ENCODE results near the gene SBNO1.

SBNO1 gene

DNA sequence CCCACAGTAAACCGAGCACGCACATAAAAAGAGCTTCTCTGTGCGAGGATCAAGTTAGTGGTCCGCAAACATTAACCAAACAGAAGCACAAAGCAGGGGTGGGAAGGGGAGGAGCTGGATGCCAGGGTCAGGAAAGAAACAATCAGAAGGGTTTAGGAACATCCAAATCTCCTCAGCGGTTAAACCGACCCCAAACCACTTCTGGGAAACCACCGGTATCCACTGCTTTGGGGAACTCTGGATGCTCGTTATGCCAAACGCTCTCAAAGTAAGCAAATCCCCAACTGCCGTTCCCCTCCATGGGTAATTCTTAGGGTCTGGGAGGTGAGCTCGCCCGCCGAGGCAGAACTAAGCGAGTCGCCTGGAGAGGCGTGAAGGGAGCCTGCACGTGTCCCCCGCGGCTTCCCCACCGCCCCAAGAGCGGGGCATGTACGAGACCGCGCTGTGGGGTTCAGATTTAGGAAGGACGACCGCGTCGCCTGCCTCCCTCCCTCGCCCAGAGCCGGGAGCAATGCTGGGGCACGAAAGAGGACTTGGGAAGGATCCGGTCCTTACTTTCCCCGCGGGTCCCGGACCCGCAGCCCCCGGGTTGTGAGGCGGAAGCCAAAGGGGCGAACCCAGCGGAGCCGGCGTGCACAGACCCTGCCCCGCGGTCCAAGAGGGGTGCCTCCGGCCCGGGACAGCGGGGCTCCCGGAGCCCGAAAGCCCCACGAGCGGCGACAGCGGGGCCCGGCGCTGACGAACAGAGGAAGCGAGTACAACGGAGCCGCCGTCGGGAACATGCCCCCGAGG, 711 bp downstream of the SBNO1 start:
- TF ChIP-seq GATA3 (IDR thresholded peaks at IDR 0.05; ENCODE audit: low read depth, low read length) (no peak), GATA2 (IDR thresholded peaks at IDR 0.05; ENCODE audit: low read depth, low read length) (no peak)

DNA sequence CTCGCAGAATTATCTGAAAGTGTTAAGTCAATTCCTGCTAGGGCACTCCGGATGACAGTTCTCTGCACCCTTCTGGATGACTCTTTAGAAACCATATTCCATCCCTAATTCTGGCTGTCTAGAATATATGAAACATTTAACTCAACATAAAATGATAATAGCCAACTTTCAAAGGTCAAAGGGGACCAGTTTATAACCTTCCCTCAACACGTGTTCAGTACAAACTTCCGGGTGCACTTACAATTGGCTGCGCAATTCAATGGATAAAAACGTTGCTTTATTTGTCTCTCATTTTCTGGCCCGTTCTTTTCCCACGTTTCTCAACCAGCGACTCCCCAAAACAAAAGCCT, 1.3 kb downstream of the SBNO1 start:
- TF ChIP-seq GATA3 (IDR thresholded peaks at IDR 0.05; ENCODE audit: low read depth, low read length) (no peak), GATA2 (IDR thresholded peaks at IDR 0.05; ENCODE audit: low read depth, low read length) (no peak)

DNA sequence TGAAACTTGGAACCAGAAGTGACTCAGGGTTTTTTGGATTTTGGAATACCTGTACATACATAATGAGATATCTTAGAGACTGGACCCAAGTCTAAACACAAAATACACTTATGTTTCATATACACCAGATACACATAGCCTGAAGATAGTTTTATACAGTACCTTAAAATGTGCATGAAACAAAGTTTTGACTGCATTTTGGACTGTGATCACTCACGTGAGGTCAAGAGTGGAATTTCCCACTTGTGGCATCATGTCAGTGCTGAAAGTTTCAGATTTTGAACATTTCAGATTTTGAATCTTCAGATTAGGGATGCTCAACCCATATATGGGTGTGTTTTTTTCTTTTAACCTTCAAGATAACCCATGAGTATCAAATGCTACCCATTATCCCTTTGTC, 6.6 kb downstream of the SBNO1 start:
- TF ChIP-seq GATA3 (IDR thresholded peaks at IDR 0.05; ENCODE audit: low read depth, low read length) (no peak), GATA2 (IDR thresholded peaks at IDR 0.05; ENCODE audit: low read depth, low read length) (no peak)

DNA sequence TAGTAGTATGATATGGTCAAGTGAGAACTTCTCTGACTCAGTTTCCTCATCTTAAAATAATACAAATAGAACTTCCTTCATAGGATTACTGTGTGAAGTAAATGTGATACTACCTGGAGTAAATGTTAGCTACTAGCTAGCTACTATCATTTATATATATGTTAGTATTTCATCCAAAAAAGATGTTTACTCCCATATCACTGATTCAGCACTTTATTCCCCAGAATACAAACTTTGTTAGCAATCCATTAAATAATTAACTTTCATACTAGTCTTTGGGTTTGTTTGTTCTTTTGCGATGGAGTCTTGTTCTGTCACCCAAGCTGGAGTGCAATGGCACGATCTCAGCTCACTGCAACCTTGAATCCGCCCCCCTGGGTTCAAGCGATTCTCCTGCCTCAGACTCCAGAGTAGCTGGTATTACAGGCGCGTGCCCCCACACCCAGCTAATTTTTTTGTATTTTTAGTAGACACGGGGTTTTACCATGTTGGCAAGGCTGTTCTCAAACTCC, 8.4 kb downstream of the SBNO1 start:
- no peak for TF ChIP-seq GATA2 (IDR thresholded peaks at IDR 0.05; ENCODE audit: low read depth, low read length)
- TF ChIP-seq GATA3 (IDR thresholded peaks at IDR 0.05; ENCODE audit: low read depth, low read length): no peak

DNA sequence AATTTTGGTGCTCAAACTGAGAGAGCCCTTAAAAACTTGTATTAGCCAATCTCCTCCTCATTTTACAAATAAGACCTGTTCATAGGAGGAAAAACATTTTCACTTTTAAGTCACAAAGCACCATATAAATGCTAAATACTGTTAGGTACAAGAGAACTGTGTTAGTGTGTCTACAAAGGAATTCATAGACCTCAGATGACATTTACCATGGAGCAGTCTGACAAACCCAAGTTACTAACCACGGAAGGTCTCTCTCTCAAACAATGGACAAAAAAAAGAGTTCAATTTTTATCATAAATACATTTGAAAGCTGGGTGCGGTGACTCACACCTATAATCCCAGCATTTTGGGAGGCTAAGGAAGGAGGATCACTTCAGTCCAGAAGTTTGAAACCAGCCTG, 10.0 kb downstream of the SBNO1 start:
- TF ChIP-seq GATA3 (IDR thresholded peaks at IDR 0.05; ENCODE audit: low read depth, low read length) (no peak), GATA2 (IDR thresholded peaks at IDR 0.05; ENCODE audit: low read depth, low read length) (no peak)

DNA sequence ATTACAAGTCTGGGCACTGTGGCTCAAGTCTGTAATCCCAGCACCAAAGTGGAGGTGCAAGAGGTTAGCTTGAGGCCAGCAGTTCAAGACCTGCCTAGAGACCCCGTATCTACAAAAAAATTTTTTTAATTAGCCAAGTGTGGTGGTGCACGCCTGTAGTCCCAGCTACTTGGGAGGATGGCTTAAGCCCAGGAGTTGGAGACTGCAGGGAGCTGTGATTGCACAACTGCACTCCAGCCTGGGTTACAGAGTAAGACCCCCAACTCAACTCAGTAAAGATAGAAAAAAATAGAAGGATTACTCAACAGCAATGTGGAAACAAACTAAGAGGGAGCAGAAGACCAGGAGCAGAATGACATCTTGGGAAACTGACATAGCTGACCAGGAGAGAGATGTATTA, 13.3 kb downstream of the SBNO1 start:
- no peak for TF ChIP-seq GATA2 (IDR thresholded peaks at IDR 0.05; ENCODE audit: low read depth, low read length)
- no peak for TF ChIP-seq GATA3 (IDR thresholded peaks at IDR 0.05; ENCODE audit: low read depth, low read length)

DNA sequence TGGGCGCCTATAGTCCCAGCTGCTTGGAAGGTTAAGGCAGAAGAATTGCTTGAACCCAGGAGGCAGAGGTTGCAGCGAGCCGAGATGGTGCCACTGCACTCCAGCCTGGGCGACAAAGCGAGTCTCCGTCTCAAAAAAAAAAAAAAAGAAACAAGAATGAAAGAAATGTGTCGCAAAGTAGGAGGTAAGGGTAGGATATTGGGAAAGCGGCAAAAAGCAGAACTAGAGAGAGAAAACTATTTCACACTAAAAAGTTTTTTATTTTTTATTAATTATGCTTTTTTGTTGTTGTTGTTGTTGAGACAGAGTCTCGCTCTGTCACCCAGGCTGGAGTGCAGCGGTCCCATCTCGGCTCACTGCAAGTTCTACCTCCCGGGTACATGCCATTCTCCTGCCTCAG, 17.7 kb downstream of the SBNO1 start:
- TF ChIP-seq GATA3 (IDR thresholded peaks at IDR 0.05; ENCODE audit: low read depth, low read length) (no peak), GATA2 (IDR thresholded peaks at IDR 0.05; ENCODE audit: low read depth, low read length) (no peak)

DNA sequence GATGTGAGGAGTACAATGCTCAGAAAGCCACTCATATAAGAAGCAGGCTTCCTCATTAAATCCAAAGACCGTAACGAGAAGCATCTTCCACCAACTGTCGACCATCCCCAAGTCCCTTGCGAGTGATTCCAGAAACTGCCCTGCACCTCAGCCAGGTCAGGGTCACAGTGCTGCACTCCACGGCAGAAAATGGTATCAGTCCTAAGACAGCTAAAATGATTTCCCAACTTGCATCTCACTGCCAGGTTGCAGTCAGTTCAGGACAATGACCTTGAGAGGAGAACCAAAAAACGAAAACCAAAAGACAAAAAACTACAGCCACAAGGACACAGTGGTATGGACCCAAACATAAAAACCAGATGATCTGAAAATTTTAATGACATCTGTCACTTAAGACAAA, 20.6 kb downstream of the SBNO1 start:
- TF ChIP-seq GATA2 (IDR thresholded peaks at IDR 0.05; ENCODE audit: low read depth, low read length) (no peak), GATA3 (IDR thresholded peaks at IDR 0.05; ENCODE audit: low read depth, low read length) (no peak)

DNA sequence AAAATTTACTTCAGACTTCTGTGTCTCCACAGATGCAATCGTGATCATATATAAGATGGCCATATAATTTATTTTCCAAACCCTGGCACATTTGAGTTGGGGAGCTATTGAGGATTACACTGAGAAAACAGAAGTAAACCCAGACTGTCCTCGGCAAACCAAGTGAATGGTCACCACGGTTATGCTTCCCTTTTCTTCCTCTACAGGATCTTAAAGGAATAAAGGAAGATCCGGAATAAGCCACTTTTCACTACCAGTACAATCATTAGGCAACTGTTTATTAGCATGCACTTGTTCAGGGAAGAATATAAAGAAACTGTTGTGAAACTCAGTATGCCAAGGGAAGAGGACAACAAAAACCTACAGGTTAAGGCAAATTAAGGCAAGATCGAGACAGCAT, 27.6 kb downstream of the SBNO1 start:
- TF ChIP-seq GATA3 (IDR thresholded peaks at IDR 0.05; ENCODE audit: low read depth, low read length): no peak
- no peak for TF ChIP-seq GATA2 (IDR thresholded peaks at IDR 0.05; ENCODE audit: low read depth, low read length)

DNA sequence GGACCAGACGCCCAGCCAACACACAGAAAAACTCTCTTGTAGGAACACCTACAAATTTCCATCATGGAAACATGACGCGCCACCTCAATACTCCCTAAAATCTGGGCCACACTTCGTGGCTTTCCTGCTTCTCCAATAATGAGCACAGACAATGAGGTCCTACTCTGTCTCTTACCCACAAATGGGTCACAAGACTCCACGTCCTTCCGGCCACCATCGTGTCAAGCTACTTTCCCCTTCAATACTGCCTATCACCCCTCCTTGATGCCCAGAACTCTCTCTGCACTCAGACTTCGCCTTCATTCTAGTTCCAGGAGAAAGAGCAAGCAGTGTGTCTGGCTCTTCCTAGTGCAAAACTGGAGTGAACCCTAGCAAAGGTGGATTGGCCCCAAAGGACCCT, 28.1 kb downstream of the SBNO1 start:
- TF ChIP-seq GATA2 (IDR thresholded peaks at IDR 0.05; ENCODE audit: low read depth, low read length) (no peak), GATA3 (IDR thresholded peaks at IDR 0.05; ENCODE audit: low read depth, low read length) (no peak)

DNA sequence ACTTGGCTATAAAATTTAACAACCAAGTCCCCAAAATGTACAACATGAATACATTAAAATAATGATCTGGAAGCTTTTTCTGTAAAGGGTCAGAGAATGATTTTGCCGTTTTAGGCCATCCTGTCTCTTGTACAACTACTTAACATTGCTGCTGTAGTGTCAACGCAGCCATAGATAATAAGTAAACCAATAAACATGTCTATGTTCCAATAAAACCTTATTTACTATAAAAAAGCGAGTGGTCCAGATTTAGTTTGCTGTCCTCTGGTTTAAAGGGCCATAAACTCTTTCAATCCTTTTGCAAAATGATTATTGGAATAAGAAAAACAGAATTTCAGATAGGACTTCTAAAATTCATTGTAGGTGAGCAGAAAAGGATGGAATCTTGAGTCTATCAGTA, 29.2 kb downstream of the SBNO1 start:
- no peak for TF ChIP-seq GATA2 (IDR thresholded peaks at IDR 0.05; ENCODE audit: low read depth, low read length)
- no peak for TF ChIP-seq GATA3 (IDR thresholded peaks at IDR 0.05; ENCODE audit: low read depth, low read length)

DNA sequence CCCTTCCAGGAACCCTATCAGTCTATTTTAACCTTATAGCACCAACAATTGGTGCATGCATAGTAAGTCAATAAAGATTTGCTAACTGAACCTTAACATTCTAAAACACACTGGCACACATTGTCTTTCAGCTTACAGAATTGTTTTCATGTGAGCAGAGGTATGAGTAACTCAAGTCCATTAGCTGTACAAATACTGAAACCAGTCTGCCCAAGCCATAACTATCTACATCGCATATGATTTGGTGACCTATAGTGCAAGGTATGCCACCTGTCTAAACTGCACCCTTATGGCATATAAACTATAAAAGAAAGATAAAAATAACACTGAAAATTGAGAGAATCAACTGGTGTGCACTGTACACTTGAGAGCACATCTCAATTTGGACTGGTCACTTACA, 34.8 kb downstream of the SBNO1 start:
- TF ChIP-seq GATA3 (IDR thresholded peaks at IDR 0.05; ENCODE audit: low read depth, low read length): no peak
- no peak for TF ChIP-seq GATA2 (IDR thresholded peaks at IDR 0.05; ENCODE audit: low read depth, low read length)

DNA sequence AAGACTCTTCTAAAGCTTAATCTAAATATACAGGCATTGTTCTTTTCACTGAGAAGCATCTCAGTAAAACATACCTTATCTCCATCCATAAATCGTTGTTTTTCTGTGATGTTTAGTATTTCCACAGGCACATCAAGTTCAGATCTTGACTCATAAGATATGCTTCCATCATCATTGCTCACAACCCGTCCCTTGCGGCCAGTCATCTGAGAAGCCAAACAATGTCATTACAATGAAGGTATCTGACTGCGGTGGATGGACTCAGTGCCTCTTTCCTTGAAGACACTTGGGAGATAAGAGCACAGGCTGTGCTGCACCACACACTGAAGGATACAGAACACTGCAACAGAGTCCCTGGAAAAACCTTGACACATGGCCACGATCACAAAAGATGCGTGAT, 44.8 kb downstream of the SBNO1 start:
- no peak for TF ChIP-seq GATA2 (IDR thresholded peaks at IDR 0.05; ENCODE audit: low read depth, low read length)
- no peak for TF ChIP-seq GATA3 (IDR thresholded peaks at IDR 0.05; ENCODE audit: low read depth, low read length)

DNA sequence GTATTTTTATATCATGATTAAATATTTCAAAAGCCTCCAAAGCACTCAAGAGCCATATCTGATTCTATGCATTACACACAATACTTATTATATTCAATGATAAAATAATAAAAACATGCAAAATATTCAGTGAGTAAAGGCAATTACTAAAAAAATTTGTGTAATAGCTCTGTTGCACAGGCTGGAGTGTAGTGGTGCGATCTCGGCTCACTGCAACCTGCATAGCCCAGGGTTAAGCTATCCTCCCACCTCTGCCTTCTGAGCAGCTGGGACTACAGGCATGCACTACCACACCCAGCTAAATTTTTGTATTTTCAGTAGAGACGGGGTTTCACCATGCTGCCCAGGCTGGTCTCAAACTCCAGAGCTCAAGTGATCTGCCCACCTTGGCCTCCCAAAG, 45.4 kb downstream of the SBNO1 start:
- TF ChIP-seq GATA2 (IDR thresholded peaks at IDR 0.05; ENCODE audit: low read depth, low read length): no peak
- TF ChIP-seq GATA3 (IDR thresholded peaks at IDR 0.05; ENCODE audit: low read depth, low read length): no peak

DNA sequence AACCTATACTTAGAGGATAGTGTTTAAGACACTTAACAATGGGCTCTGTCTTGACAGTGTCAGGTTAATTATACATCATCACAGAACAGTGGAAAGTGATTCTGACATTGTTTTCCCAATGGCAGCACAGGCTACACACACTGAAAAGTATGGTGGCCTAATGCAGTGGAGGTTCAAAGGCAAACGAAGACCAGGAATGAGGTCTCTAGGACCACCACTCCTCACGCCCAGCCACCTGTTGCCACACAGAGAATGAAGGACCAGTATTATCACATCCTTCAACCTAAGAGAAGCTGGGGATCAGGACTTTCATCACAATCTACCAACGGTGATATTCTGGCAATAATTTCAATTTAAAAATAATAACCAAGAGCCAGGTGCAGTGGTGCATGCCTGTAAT, 58.4 kb downstream of the SBNO1 start:
- no peak for TF ChIP-seq GATA2 (IDR thresholded peaks at IDR 0.05; ENCODE audit: low read depth, low read length)

DNA sequence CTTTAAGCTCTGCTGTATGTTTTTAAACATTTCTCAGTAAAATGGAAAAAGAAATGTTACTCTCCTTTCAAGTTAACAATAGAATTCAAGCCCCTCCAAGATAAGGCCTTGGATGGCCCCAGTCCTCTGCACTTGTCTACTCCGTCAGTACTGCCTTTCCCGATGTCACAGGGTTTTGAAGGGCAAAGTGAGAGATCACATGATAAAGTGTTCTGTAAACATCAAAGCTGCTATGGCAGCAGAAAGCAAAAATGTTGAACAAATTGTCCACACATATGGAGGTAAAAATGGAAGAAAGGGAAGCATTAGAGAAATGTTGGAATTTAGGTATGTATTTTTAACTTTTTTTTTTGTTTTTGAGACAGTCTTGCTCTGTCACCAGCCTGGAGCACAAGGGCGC, 59.5 kb downstream of the SBNO1 start:
- TF ChIP-seq GATA3 (IDR thresholded peaks at IDR 0.05; ENCODE audit: low read depth, low read length): no peak
- no peak for TF ChIP-seq GATA2 (IDR thresholded peaks at IDR 0.05; ENCODE audit: low read depth, low read length)

Measured in SH-SY5Y (cell line).